Adrenal gland (tissue), 12 donors: Measurements from ENCODE around the gene TSPAN33. TPM values are rescaled to one million over a fixed set of nuclear protein-coding genes. Genes with fewer than 3 reads are reported as not detected.

Source experiments
- DNase-seq, 7 donors: peaks; one replicate each; pipeline ENCODE4 v3.0.0-alpha.2; 2019 to 2020
- H3K27ac ChIP-seq, 5 donors: fragments of 200-600 bp; sonication (generic) in 4 of 5; 1 replicate in 3 of 5; 2 replicates in 2 of 5; pipeline versions ENCODE4 v1.5.1 to v1.8.0; 2016 to 2020; ENCODE audit warnings: mild to moderate bottlenecking in 1 of 5
- H3K27me3 ChIP-seq: fragments of 200-600 bp; 2 replicates; pipeline ENCODE4 v1.8.0; 2021
- H3K36me3 ChIP-seq, 2 donors: fragments of 200-600 bp; replicated peaks in 1 of 2; 1 replicate in 1 of 2; 2 replicates in 1 of 2; pipeline versions ENCODE4 v1.5.1 to v1.8.0; 2018 to 2022
- H3K4me1 ChIP-seq, 2 donors: fragments of 200-600 bp; replicated peaks in 1 of 2; 1 replicate in 1 of 2; 2 replicates in 1 of 2; pipeline versions ENCODE4 v1.5.1 to v1.8.0; 2018 to 2021
- H3K4me3 ChIP-seq, 4 donors: fragments of 200-600 bp; sonication (generic) in 3 of 4; one replicate each; pipeline ENCODE4 v1.5.1; 2016 to 2018
- H3K9me3 ChIP-seq, 3 donors: fragments of 200-600 bp; sonication (generic) in 1 of 3; replicated peaks in 1 of 3; 1 replicate in 2 of 3; 2 replicates in 1 of 3; pipeline versions ENCODE4 v1.5.1 to v1.8.0; 2016 to 2021
- POLR2A ChIP-seq, 2 donors: fragments of 450-650 bp; IDR thresholded peaks; one replicate each; pipeline ENCODE4 v1.6.1; 2017; ENCODE audit warnings: antibody characterized with exemption in 2 of 2, mild to moderate bottlenecking in 2 of 2, moderate library complexity in 1 of 2
- WGBS, 4 donors: extraction: QIAGEN DNeasy Blood & Tissue Kit in 2 of 4; methylation state at CpG; one replicate each; pipeline versions ENCODE4 v1.1.5 to v1.1.7; 2013 to 2017; 5-methylcytosine and 5-hydroxymethylcytosine counted together
- intact Hi-C, 2 donors: fragments of 100-400 bp; cut with DNase I; formaldehyde crosslinking; loops; one replicate each; pipeline versions ENCODE4 v1.14.1 to v1.15.0; 2022 to 2023
- polyA plus RNA-seq, 3 donors: library from polyadenylated mRNA; stranded (reverse); fragments of 200-250 nt in 2 of 3; fragments of 350-450 nt in 1 of 3; fragmentation: Illumina TruSeq in 1 of 3; extraction: RNeasy Lipid Tissue Mini Kit (QIAGEN cat#74804) in 1 of 3; gene quantifications; one replicate each; pipeline ENCODE4 v1.2.3, GENCODE V29; 2013 to 2014
- total RNA-seq, 9 donors: library from RNA; depleted of rRNA in 4 of 9; stranded (reverse); fragments of >200 nt in 4 of 9; fragments of 120-200 nt in 1 of 9; fragmentation: NEBNext Ultra II Directional in 1 of 9; extraction: Animal tissue kit (Norgen Biotek cat#: 25700) in 1 of 9; gene quantifications; one replicate each; pipeline versions ENCODE4 v1.1.0 to v1.2.4, GENCODE V29; 2013 to 2023
- TF ChIP-seq, protein P1 (sequence below), 6 experiments: fragments of 450-650 bp in 4 of 6; fragments of 200-600 bp in 2 of 6; sonication (generic) in 1 of 6; IDR thresholded peaks; 1 replicate in 5 of 6; 2 replicates in 1 of 6; pipeline versions ENCODE4 v1.5.1 to v1.8.0; 2016 to 2021; ENCODE audit warnings: antibody characterized with exemption in 6 of 6, mild to moderate bottlenecking in 2 of 6, moderate library complexity in 1 of 6
- donor health status: healthy with polysubstance abuse.
- donor health status: Bipolar disorder and iron deficiency.
- donor health status: DM: yes; HTN: yes; CAD: no.
- donor health status: DM: no; HTN: no; CAD: no.
- donor health status: DM: no; HTN: no; CAD: no.
- donor health status: DM: yes; HTN: yes; CAD: no.

The TSPAN33 gene
- total and polyA plus RNA-seq, 12 donors = 1.8 to 20.0 (median 10.1) TPM

DNA sequence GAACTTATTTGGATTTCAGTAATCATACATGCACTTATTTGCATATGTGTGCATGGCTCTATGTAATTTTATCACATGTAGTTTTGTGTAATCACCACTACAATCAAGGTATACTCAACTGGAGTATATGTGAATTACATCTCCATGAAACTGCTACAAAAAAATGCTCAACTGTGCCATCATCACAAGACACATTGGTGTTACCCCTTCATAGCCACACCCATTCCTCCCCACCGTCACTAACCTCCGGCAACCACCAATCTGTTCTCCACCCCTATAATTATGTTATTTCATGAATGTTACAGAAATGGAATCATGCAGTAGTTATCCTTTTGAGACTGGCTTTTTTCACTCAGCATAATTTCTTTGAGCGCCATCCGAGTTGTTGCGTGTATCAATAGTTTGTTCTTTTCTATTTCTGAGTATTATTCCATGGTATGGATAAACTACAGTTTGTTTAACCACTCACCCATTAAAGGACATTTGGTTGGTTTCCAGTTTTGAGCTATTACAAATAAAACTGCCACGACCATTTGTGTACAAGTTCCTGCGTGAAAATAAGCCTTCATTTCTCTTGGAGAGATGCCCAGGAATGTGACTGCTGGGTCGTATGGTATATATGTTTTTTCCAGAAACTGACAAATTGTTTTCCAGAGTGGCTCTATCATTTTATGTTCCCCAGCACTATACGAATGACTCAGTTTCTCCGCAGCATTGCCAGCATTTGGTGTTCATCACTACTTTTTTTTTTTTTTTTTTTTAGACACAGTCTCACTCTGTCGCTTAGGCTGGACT is 32.6 kb downstream of the TSPAN33 start:
- no peaks in the 10 kb centered on the region for H3K9me3 ChIP-seq
- 61 to 67% (median 64%) methylated on average over 11 of the region's 11 CpGs for WGBS, 4 donors
- intact Hi-C loops = no loop called here
- H3K36me3 ChIP-seq = no peaks in the 10 kb centered on the region
- TF ChIP-seq, protein P1, sequence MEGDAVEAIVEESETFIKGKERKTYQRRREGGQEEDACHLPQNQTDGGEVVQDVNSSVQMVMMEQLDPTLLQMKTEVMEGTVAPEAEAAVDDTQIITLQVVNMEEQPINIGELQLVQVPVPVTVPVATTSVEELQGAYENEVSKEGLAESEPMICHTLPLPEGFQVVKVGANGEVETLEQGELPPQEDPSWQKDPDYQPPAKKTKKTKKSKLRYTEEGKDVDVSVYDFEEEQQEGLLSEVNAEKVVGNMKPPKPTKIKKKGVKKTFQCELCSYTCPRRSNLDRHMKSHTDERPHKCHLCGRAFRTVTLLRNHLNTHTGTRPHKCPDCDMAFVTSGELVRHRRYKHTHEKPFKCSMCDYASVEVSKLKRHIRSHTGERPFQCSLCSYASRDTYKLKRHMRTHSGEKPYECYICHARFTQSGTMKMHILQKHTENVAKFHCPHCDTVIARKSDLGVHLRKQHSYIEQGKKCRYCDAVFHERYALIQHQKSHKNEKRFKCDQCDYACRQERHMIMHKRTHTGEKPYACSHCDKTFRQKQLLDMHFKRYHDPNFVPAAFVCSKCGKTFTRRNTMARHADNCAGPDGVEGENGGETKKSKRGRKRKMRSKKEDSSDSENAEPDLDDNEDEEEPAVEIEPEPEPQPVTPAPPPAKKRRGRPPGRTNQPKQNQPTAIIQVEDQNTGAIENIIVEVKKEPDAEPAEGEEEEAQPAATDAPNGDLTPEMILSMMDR (IDR thresholded peaks at IDR 0.05) = no peak
- no peak for TF ChIP-seq POLR2A (IDR thresholded peaks at IDR 0.05)
- no peak overlapping the region for H3K4me3 ChIP-seq
- H3K27me3 ChIP-seq = no peaks in the 10 kb centered on the region
- no peaks in the 10 kb centered on the region for H3K4me1 ChIP-seq
- no peak overlapping the region for H3K27ac ChIP-seq
- DNase-seq = no peak

DNA sequence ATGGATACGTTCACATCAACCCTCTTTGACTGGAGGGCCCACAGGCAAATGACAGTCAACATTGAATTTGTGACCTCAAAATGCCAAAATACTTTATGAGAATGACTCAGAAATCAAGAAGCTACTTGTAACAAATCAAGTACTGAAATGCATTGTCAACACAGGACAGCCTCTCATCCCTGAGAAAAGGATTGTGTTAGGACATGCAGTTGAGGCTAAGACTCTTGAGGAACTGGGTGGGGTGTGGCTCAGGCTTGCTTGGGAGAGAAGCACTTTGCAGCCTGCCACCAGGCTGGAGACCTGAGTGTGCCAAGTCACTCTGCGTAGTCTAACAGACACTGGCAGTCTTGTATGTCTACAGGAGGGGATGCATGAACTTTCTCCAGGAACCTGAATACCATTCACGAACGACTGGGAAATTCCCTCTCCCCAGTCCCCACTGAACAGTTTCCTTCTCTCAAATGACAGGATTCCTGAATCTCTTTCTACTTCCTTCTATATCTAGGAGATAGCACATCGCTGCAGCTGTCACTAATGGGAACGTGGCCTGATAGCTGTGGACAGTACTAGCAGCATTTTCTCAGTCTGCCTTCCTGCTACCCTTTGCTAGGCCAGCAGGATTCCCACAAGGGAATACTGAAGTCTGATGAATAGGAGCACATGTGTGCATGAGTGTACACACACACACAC is 40.6 kb downstream of the TSPAN33 start:
- 63 to 81% (median 75%) methylated on average over 6 of the region's 6 CpGs for WGBS, 4 donors
- Histone ChIP-seq H3K4me1 (peaks cover 0 to 4% of the 10 kb centered on the region in 2 donors), H3K27me3 (no peaks in the 10 kb centered on the region), H3K27ac (no peak overlapping the region), H3K36me3 (no peaks in the 10 kb centered on the region), H3K4me3 (no peak overlapping the region), H3K9me3 (no peaks in the 10 kb centered on the region)
- DNase-seq = no peak
- intact Hi-C loops = no loop called here
- no peak for TF ChIP-seq POLR2A (IDR thresholded peaks at IDR 0.05)
- TF ChIP-seq, protein P1 (IDR thresholded peaks at IDR 0.05) = no peak

DNA sequence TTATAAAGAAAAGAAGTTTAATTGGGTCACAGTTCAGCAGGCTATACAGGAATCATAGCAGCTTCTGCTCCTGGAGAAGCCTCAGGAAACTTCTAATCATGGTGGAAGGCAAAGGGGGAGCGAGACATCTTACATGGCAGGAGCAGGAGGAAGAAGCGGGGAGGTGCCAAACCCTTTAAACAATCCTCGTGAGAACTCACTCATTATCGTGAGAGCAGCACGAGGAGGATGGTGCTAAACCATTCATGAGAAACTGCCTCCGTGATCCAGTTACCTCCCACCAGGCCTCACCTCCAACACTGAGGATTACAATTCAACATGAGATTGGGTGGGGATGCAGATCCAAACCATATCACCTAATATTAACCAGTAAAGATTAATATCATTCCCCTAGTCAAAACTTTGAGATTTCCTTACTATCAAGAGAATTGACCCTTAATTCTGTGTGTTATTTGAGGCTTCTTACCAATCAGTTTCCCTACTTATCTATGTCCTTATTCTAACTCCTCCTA is 42.3 kb downstream of the TSPAN33 start:
- no peak for DNase-seq
- TF ChIP-seq, protein P1 (IDR thresholded peaks at IDR 0.05) = no peak
- no peak for TF ChIP-seq POLR2A (IDR thresholded peaks at IDR 0.05)
- H3K27me3 ChIP-seq = no peaks in the 10 kb centered on the region
- H3K9me3 ChIP-seq = no peaks in the 10 kb centered on the region
- no peaks in the 10 kb centered on the region for H3K36me3 ChIP-seq
- H3K4me1 ChIP-seq = peaks cover 0 to 4% of the 10 kb centered on the region in 2 donors
- no peak overlapping the region for H3K27ac ChIP-seq
- H3K4me3 ChIP-seq = no peak overlapping the region
- intact Hi-C loops = no loop called here
- WGBS, 4 donors = 75 to 95% (median 91%) methylated on average over 4 to 6 of the region's 6 CpGs

DNA sequence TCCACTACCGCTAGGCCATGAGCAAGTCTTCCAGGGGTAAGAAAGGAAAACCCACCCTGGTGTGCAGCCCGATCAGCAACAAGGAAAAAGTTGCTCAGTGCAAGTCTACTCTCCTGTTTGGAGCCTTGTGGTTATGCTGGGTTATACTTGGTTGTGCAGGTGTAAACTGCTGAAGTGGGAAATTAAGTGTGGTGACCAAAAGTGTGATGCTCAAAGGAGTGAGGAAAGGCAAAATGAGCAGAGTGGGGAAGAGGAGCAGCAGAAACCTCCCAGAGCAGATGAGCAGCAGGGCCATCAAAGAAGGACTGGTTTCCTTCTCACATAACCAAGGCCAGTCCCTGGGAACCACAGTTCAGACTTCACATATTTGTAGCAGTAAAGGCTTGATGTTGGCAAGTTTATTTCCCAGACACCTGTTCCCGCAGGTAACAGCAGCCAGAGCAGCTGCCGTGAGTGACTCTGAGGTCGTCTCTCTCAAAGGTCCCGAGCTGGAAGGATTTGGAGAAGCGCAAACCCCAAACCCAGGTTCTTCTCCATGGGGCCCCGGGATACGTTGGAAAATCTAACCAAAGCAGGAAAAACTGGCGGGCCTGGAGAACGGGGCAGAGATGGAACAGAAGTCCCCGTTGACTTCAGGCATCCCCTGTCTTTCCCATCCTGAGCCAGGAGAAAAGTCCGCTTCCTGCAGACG is 43.3 kb downstream of the TSPAN33 start:
- H3K36me3 ChIP-seq = no peaks in the 10 kb centered on the region
- no peaks in the 10 kb centered on the region for H3K27me3 ChIP-seq
- H3K27ac ChIP-seq = peak overlapping the region in 1 of 5 donors; percentile 46
- 28 to 35% (median 31%) methylated on average over 14 of the region's 14 CpGs for WGBS, 4 donors
- TF ChIP-seq, protein P1 (IDR thresholded peaks at IDR 0.05) = no peak
- TF ChIP-seq POLR2A (IDR thresholded peaks at IDR 0.05) = no peak
- no peak for DNase-seq
- intact Hi-C loops = no loop called here
- H3K4me1 ChIP-seq = peaks cover 0 to 4% of the 10 kb centered on the region in 2 donors
- H3K4me3 ChIP-seq = peak overlapping the region in 2 of 4 donors; percentile 41 to 84
- H3K9me3 ChIP-seq = no peaks in the 10 kb centered on the region
